Small intestine (tissue), 7 donors: ENCODE measurements around the gene CAMK2D. TPM values are rescaled to one million over a fixed set of nuclear protein-coding genes. Genes with fewer than 3 reads are reported as not detected.
"Not testable (repeated sequence)": the region's sequence is repeated elsewhere in the genome, so short reads cannot be mapped to it uniquely, and the experiment has no call there.

ENCODE experiments used
- DNase-seq, 2 donors: peaks; one replicate each; pipeline versions ENCODE4 v3.0.0 to v3.0.0-alpha.2; 2013
- FAIRE-seq: peaks from 2 replicates; lab custom pipeline; 2012; peaks lifted over from hg19 to GRCh38; lab: Jason Lieb, UNC
- H3K27ac ChIP-seq, 3 donors: one replicate each; pipeline ENCODE4 v1.5.1; 2013; ENCODE audit warnings: low read length in 2 of 3, mild to moderate bottlenecking in 2 of 3, control low read depth in 1 of 3, inconsistent platforms in 1 of 3, low read depth in 1 of 3, moderate library complexity in 1 of 3
- H3K27me3 ChIP-seq, 3 donors: one replicate each; pipeline ENCODE4 v1.6.1; 2013; ENCODE audit warnings: low read length in 3 of 3, inconsistent platforms in 1 of 3; ENCODE audit not compliant: control insufficient read depth in 3 of 3, insufficient read depth in 3 of 3
- H3K36me3 ChIP-seq, 3 donors: one replicate each; pipeline ENCODE4 v1.6.1; 2013; ENCODE audit warnings: low read length in 3 of 3, inconsistent platforms in 1 of 3, low read depth in 1 of 3, mild to moderate bottlenecking in 1 of 3, moderate library complexity in 1 of 3; ENCODE audit not compliant: control insufficient read depth in 3 of 3, insufficient read depth in 2 of 3
- H3K4me1 ChIP-seq, 3 donors: one replicate each; pipeline ENCODE4 v1.6.1; 2013; ENCODE audit warnings: low read length in 2 of 3, inconsistent platforms in 1 of 3, low read depth in 1 of 3, mild to moderate bottlenecking in 1 of 3, moderate library complexity in 1 of 3; ENCODE audit not compliant: control insufficient read depth in 3 of 3, insufficient read depth in 2 of 3
- H3K4me3 ChIP-seq, 3 donors: one replicate each; pipeline ENCODE4 v1.5.1; 2013; ENCODE audit warnings: low read length in 3 of 3, control low read depth in 1 of 3, inconsistent platforms in 1 of 3, low read depth in 1 of 3, mild to moderate bottlenecking in 1 of 3, moderate library complexity in 1 of 3
- H3K9me3 ChIP-seq, 2 donors: one replicate each; pipeline ENCODE4 v1.6.1; 2013; ENCODE audit warnings: low read depth in 1 of 2, low read length in 1 of 2; ENCODE audit not compliant: control insufficient read depth in 2 of 2, insufficient read depth in 1 of 2
- whole genome bisulfite sequencing, 3 donors: extraction: QIAGEN DNeasy Blood & Tissue Kit; methylation state at CpG; one replicate each; pipeline ENCODE4 v1.1.7; 2013; 5-methylcytosine and 5-hydroxymethylcytosine counted together
- polyA plus RNA-seq, 4 donors: library from polyadenylated mRNA; stranded (reverse) in 3 of 4; unstranded in 1 of 4; fragments of 200-250 nt in 3 of 4; fragments of 120-200 nt in 1 of 4; gene quantifications; one replicate each; pipeline versions ENCODE4 v1.2.1 to v1.2.3, GENCODE V29; 2013
- donor health status: healthy with polysubstance abuse.
- donor health status: control.
- donor health status: control.
- donor health status: Bipolar disorder and iron deficiency.
- donor health status: healthy.

CAMK2D gene
- polyA plus RNA-seq, 4 donors = 21.1 to 81.1 (median 24.0) TPM

- FAIRE-seq = no peak
Measured at GRCh38 chr4:113773014-113773413, 11.5 kb upstream of the CAMK2D start.

GRCh38 chr4:113772319-113772718, 10.8 kb upstream of the CAMK2D start:
- no peak for DNase-seq
- no peaks in the 10 kb centered on the region for H3K36me3 ChIP-seq
- no peak overlapping the region for H3K27ac ChIP-seq
- FAIRE-seq = no peak
- WGBS, 3 donors = 94 to 98% (median 95%) methylated on average over 19 to 22 of the region's 22 CpGs
- no peaks in the 10 kb centered on the region for H3K27me3 ChIP-seq
- H3K4me1 ChIP-seq = peaks cover 0 to under 1% (median 0%) of the 10 kb centered on the region in 3 donors
- H3K9me3 ChIP-seq = peaks cover 0 to 11% of the 10 kb centered on the region in 2 donors
- no peak overlapping the region for H3K4me3 ChIP-seq

More at GRCh38 chr4:113773014-113773413, 11.5 kb upstream of the CAMK2D start:
- 74 to 84% (median 77%) methylated on average over 14 of the region's 14 CpGs for WGBS, 3 donors
- Histone ChIP-seq H3K27ac (no peak overlapping the region), H3K4me3 (no peak overlapping the region), H3K9me3 (peaks cover 0 to 11% of the 10 kb centered on the region in 2 donors), H3K36me3 (no peaks in the 10 kb centered on the region), H3K27me3 (no peaks in the 10 kb centered on the region), H3K4me1 (no peaks in the 10 kb centered on the region)
- DNase-seq = peak in 1 of 2 donors; percentile 13

- Histone ChIP-seq H3K9me3 (peaks cover 0 to 11% of the 10 kb centered on the region in 2 donors), H3K27me3 (no peaks in the 10 kb centered on the region), H3K4me1 (peaks cover 0 to 20% (median 0%) of the 10 kb centered on the region in 3 donors), H3K4me3 (no peak overlapping the region), H3K36me3 (no peaks in the 10 kb centered on the region), H3K27ac (no peak overlapping the region)
- FAIRE-seq = no peak
- DNase-seq = no peak
- 67 to 85% (median 85%) methylated on average over 2 of the region's 2 CpGs for WGBS, 3 donors
Measured at GRCh38 chr4:113769744-113770143, 8.2 kb upstream of the CAMK2D start.

- FAIRE-seq (no peak), DNase-seq (no peak)
- Histone ChIP-seq H3K36me3 (no peaks in the 10 kb centered on the region), H3K4me1 (peaks cover 0 to 26% (median 0%) of the 10 kb centered on the region in 3 donors), H3K27me3 (no peaks in the 10 kb centered on the region), H3K9me3 (peaks cover 0 to 11% of the 10 kb centered on the region in 2 donors), H3K4me3 (no peak overlapping the region), H3K27ac (no peak overlapping the region)
- 91 to 92% (median 92%) methylated on average over 2 of the region's 2 CpGs for WGBS, 3 donors
Measured at GRCh38 chr4:113768952-113769351, 7.4 kb upstream of the CAMK2D start.

- no peaks in the 10 kb centered on the region for H3K9me3 ChIP-seq
- DNase-seq (peak; percentile 85 to 94), FAIRE-seq (no peak)
- H3K27ac ChIP-seq = peak overlapping the region; percentile 47 to 79 (median 68)
- no peaks in the 10 kb centered on the region for H3K27me3 ChIP-seq
- 25 to 70% (median 48%) methylated on average over 2 of the region's 2 CpGs for WGBS, 3 donors
- peaks cover 0 to 28% (median 0%) of the 10 kb centered on the region in 3 donors for H3K4me1 ChIP-seq
- H3K36me3 ChIP-seq = no peaks in the 10 kb centered on the region
- H3K4me3 ChIP-seq = peak overlapping the region in 1 of 3 donors; percentile 23
Measured at GRCh38 chr4:113766882-113767281, 5.3 kb upstream of the CAMK2D start.

- Histone ChIP-seq H3K4me3 (no peak overlapping the region), H3K27ac (peak overlapping the region in 1 of 3 donors; percentile 37), H3K9me3 (no peaks in the 10 kb centered on the region), H3K27me3 (no peaks in the 10 kb centered on the region), H3K36me3 (no peaks in the 10 kb centered on the region), H3K4me1 (peaks cover 0 to 28% (median 0%) of the 10 kb centered on the region in 3 donors)
- DNase-seq (no peak), FAIRE-seq (no peak)
- 17 to 68% (median 31%) methylated on average over 1 of the region's 1 CpG for WGBS, 3 donors
Measured at GRCh38 chr4:113764720-113765264, 3.3 kb upstream of the CAMK2D start.

GRCh38 chr4:113763923-113764322, 2.4 kb upstream of the CAMK2D start:
- DNase-seq, FAIRE-seq, H3K4me3 ChIP-seq, H3K9me3 ChIP-seq, H3K27me3 ChIP-seq, H3K36me3 ChIP-seq, H3K27ac ChIP-seq: not testable (repeated sequence)
- peaks cover 0 to 28% (median 0%) of the 10 kb centered on the region in 3 donors for H3K4me1 ChIP-seq
- 84 to 86% (median 84%) methylated on average over 12 of the region's 12 CpGs for WGBS, 3 donors

- Histone ChIP-seq H3K27me3 (no peaks in the 10 kb centered on the region), H3K4me1 (peaks cover 0 to 36% (median 0%) of the 10 kb centered on the region in 3 donors), H3K9me3 (no peaks in the 10 kb centered on the region), H3K36me3 (no peaks in the 10 kb centered on the region), H3K4me3 (peak overlapping the region in 2 of 3 donors; percentile 44 to 79), H3K27ac (peak overlapping the region; percentile 97 to 100 (median 99))
- FAIRE-seq (no peak), DNase-seq (no peak)
- 1 to 9% (median 3%) methylated on average over 6 of the region's 6 CpGs for WGBS, 3 donors
Measured at GRCh38 chr4:113763029-113763285, 1.4 kb upstream of the CAMK2D start.
